Upper lobe of right lung (tissue), 1 donor: ENCODE measurements around the gene CCDC15. TPM values are rescaled to one million over a fixed set of nuclear protein-coding genes. Genes with fewer than 3 reads are reported as not detected.
"Not testable (repeated sequence)": the region's sequence is repeated elsewhere in the genome, so short reads cannot be mapped to it uniquely, and the experiment has no call there.

Source experiments
- ATAC-seq: fragments of 200-7000 bp; cut with Tn5 transposase; one replicate; pipeline ENCODE4 v1.9.1; 2020; ENCODE audit warnings: mild to moderate bottlenecking, moderate library complexity
- DNase-seq: peaks from one replicate; pipeline ENCODE4 v3.0.0-alpha.2; 2020
- H3K27ac ChIP-seq: fragments of 200-600 bp; one replicate; pipeline ENCODE4 v1.8.0; 2022
- H3K27me3 ChIP-seq: fragments of 200-600 bp; one replicate; pipeline ENCODE4 v1.8.0; 2022; ENCODE audit warnings: mild to moderate bottlenecking
- H3K36me3 ChIP-seq: fragments of 200-600 bp; one replicate; pipeline ENCODE4 v1.8.0; 2022
- H3K4me1 ChIP-seq: fragments of 200-600 bp; one replicate; pipeline ENCODE4 v1.8.0; 2022
- H3K4me3 ChIP-seq: fragments of 200-600 bp; one replicate; pipeline ENCODE4 v1.8.0; 2022; ENCODE audit warnings: mild to moderate bottlenecking
- H3K9me3 ChIP-seq: fragments of 200-600 bp; one replicate; pipeline ENCODE4 v1.8.0; 2022
- CTCF ChIP-seq: fragments of 200-600 bp; IDR thresholded peaks from one replicate; pipeline ENCODE4 v1.8.0; 2022; ENCODE audit warnings: antibody characterized with exemption
- intact Hi-C: fragments of 100-400 bp; cut with DNase I; formaldehyde crosslinking; loops from one replicate; pipeline ENCODE4 v1.11.0; 2022
- total RNA-seq: library from RNA; stranded (reverse); fragmentation: NEBNext Ultra II Directional; extraction: Animal tissue kit (Norgen Biotek cat#: 25700); gene quantifications from one replicate; pipeline ENCODE4 v1.2.1, GENCODE V29; 2021
- donor health status: DM: no; HTN: yes; CAD: no; lungs with severe emphysema.

Gene CCDC15
- total RNA-seq, 1 donor from 2014 or later = 1.5 TPM

GRCh38 chr11:125084761-125085231 lies 130.8 kb downstream of the CCDC15 start:
- no peaks in the 10 kb centered on the region for H3K4me1 ChIP-seq
- H3K27me3 ChIP-seq = no peaks in the 10 kb centered on the region
- no peak overlapping the region for H3K27ac ChIP-seq
- no peaks in the 10 kb centered on the region for H3K36me3 ChIP-seq
- no peak for ATAC-seq
- H3K4me3 ChIP-seq = no peak overlapping the region
- no peak for TF ChIP-seq CTCF
- no peaks in the 10 kb centered on the region for H3K9me3 ChIP-seq
- DNase-seq = peak; percentile 49
- intact Hi-C loops = no loop called here

- Histone ChIP-seq H3K9me3 (no peaks in the 10 kb centered on the region), H3K27ac (no peak overlapping the region), H3K36me3 (no peaks in the 10 kb centered on the region), H3K4me1 (no peaks in the 10 kb centered on the region), H3K27me3 (no peaks in the 10 kb centered on the region), H3K4me3 (no peak overlapping the region)
- peak; percentile 54 for DNase-seq
- no peak for ATAC-seq
- intact Hi-C loops = no loop called here
- TF ChIP-seq CTCF = no peak
Measured at GRCh38 chr11:125085301-125086081, 131.5 kb downstream of the CCDC15 start.

GRCh38 chr11:125086633-125087296 lies 132.8 kb downstream of the CCDC15 start:
- H3K9me3 ChIP-seq = no peaks in the 10 kb centered on the region
- H3K27me3 ChIP-seq = no peaks in the 10 kb centered on the region
- ATAC-seq = no peak
- no peak overlapping the region for H3K4me3 ChIP-seq
- DNase-seq = peak; percentile 54
- TF ChIP-seq CTCF = no peak
- peaks cover 8% of the 10 kb centered on the region for H3K4me1 ChIP-seq
- no peak overlapping the region for H3K27ac ChIP-seq
- intact Hi-C loops = no loop called here
- no peaks in the 10 kb centered on the region for H3K36me3 ChIP-seq

GRCh38 chr11:125088123-125088522 lies 134.1 kb downstream of the CCDC15 start:
- TF ChIP-seq CTCF = no peak
- no peaks in the 10 kb centered on the region for H3K9me3 ChIP-seq
- no peaks in the 10 kb centered on the region for H3K36me3 ChIP-seq
- no peak overlapping the region for H3K4me3 ChIP-seq
- ATAC-seq = no peak
- H3K4me1 ChIP-seq = peaks cover 9% of the 10 kb centered on the region
- intact Hi-C loops = no loop called here
- no peaks in the 10 kb centered on the region for H3K27me3 ChIP-seq
- no peak for DNase-seq
- H3K27ac ChIP-seq = no peak overlapping the region

- Histone ChIP-seq H3K27me3 (no peaks in the 10 kb centered on the region), H3K4me3 (no peak overlapping the region), H3K9me3 (no peaks in the 10 kb centered on the region), H3K27ac (no peak overlapping the region), H3K4me1 (peaks cover 9% of the 10 kb centered on the region), H3K36me3 (peaks cover 5% of the 10 kb centered on the region)
- no peak for TF ChIP-seq CTCF
- DNase-seq (no peak), ATAC-seq (no peak)
- intact Hi-C loops = no loop called here
Measured at GRCh38 chr11:125088576-125089455, 134.8 kb downstream of the CCDC15 start.

GRCh38 chr11:125089481-125089880 lies 135.5 kb downstream of the CCDC15 start:
- H3K4me3 ChIP-seq, H3K27me3 ChIP-seq, H3K9me3 ChIP-seq, H3K27ac ChIP-seq, ATAC-seq, DNase-seq, H3K4me1 ChIP-seq, H3K36me3 ChIP-seq, intact Hi-C loops: not testable (repeated sequence)

GRCh38 chr11:125090151-125090550 lies 136.1 kb downstream of the CCDC15 start:
- DNase-seq, H3K27ac ChIP-seq, H3K36me3 ChIP-seq, ATAC-seq, intact Hi-C loops, H3K4me3 ChIP-seq, H3K4me1 ChIP-seq, H3K9me3 ChIP-seq, H3K27me3 ChIP-seq: not testable (repeated sequence)
